HG03025 (cell line): ENCODE data around the gene ADI1.

Experiments used
- ATAC-seq: cut with Tn5 transposase; IDR thresholded peaks from one replicate; pipeline ENCODE4 v1.9.1; 2021; ENCODE audit warnings: mild to moderate bottlenecking, moderate library complexity; ENCODE audit not compliant: unreplicated experiment, low FRiP score

Gene ADI1

DNA sequence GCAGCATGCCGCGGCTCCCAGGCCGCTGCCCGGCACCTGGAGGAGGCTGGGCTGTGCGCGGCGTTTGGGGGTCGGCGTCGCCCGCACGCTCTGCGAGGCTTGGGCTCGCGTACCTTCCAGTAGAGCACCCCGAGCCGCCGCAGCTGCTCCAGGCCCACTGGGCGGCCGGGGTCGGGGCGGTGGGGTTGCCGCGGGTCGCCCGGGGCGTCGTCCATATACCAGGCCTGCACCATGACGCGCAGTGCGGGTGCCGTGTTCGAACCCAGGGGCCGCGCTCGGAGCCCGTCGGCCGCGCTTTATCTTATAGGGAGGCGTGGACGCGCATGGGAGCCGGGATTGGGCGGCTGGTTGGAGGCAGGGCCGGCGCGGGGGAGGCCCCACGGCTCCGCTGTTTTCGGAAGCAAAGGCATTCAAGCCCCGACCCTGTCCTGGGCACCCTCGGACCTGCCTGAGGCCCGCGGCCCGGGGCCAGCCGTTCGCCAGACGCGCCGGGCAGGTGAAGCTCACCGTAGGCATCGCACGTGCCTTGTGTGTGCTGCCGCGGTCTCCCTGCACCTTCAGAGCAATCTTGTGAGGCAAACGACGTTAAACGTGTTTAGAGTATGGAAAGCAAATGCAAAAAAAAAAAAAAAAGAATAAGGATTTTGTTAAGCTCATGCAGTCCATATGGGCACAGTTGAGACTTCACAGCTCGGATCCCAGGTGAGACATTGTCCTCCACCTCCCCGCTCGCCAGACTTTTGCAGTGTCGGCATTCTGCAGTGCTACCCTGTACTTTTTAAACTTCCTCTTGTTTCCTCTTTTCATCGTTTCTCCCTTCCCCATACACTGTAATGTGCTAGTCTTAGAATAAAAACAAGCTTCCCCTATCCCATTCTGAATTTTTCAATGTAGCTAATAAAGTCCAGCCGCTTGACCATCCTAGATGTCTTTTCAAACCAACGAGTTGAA, at the start of gene ADI1:
ADI1 (minus strand) TSS at position 277 of the 951 bp plus-strand sequence; CDS start at position 233, 44 bp downstream.
- peak; percentile 61 for ATAC-seq

DNA sequence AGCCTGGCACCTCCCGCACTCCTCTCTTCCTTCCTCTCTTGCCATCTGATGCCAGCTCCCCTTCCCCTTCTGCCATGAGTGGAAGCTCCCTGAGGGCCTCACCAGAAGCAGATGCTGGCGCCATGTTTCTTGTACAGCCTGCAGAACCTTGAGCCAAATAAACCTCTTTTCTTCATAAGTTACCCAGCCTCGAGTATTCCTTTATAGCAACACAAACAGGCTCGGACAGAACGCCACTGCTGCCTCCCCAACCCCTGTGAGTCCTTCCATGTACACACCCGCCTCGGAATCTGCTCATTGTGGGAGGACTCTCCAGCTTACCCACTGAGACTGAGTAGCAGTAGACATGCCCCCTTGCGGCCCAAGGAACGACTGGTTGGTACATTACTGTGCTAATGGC, 47.5 kb upstream of the ADI1 start:
- ATAC-seq = no peak

- ATAC-seq = no peak
These were observed 45.8 kb upstream of the ADI1 start for GRCh38 chr2:3565117-3565516.

- ATAC-seq = peak; percentile 55
These were observed 44.2 kb upstream of the ADI1 start for GRCh38 chr2:3563521-3563976.

DNA sequence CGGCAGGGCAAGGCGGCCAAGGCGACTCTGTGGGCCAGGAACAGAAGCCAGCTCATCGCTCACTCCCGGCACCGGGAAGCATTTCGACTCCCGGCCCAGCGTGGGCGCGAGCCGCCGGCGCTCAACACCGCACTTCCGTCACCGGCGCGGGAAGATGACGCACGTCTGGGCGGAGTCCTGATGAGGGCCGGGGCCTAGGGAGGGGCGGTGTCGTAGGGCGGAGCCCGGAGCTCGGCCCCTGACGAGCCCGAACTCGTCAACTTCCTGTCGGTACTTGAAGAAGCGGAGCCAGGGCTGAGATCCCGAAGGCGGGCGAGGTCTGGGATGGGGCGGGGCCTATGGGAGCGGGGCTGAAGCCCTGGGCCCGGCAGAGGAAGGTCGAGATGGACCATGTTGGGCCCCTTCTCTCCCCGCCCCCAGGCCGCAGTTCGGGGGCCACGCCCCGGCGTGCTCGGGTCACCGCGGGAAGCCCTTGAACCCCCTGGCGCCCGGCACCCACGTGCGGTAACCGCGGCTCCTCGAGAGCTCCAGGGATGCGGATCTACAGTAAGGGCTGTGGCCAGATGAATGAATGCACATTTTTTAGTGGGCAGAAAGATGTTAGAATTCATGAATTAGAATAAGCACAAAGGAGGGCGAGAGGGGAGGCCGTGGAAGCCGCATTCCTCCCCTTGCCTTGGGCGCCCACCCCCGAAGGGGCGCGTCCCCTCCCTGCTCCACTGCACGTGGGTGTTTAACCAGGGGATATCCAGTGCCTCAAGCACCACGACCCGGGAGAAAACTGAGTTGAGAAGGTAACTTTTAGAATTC, 39.1 kb upstream of the ADI1 start, which contains the start of gene RNASEH1:
RNASEH1 (minus strand) TSS at position 129 of the 810 bp plus-strand sequence; CDS start at position 56, 73 bp downstream.
- peak; percentile 92 for ATAC-seq

GRCh38 chr2:3557639-3558204, 38.4 kb upstream of the ADI1 start:
- peak; percentile 38 for ATAC-seq

GRCh38 chr2:3553946-3554345, 34.6 kb upstream of the ADI1 start:
- ATAC-seq = no peak

GRCh38 chr2:3547915-3548314, 28.6 kb upstream of the ADI1 start:
- ATAC-seq = no peak

- ATAC-seq = no peak
These were observed 26.6 kb upstream of the ADI1 start for GRCh38 chr2:3545788-3546478.

DNA sequence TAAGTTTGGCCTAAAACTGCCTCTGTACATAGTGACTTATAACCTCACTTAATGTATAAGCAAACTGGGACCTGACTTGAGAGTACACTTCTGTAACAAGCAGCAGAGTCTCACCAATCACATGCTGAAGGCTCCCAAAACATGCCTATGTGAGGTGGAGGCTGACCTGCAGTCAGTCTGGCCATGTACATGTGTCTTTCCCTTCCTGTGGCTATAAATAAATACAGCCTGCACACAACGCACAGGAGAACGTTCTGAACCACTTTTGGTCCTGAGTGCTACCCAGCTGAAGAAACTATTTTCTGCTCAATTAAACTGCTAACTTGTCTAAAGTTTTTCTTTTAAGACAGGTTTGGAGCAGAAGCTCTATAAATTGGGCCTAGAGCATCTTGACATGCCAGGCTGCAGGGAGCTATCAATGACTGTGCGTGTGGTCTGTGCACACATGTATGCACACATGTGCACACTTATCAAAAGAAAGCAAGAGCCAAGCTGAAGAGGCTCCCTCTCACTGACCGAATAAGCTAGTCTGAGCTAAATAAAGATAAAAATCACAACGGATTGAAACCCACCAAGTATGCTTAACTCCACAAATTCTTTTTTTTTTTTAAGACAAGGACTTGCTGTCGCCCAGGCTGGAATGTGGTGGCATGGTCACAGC, 23.8 kb upstream of the ADI1 start:
- no peak for ATAC-seq

- ATAC-seq = no peak
These were observed 22.8 kb upstream of the ADI1 start for GRCh38 chr2:3542107-3542506.

DNA sequence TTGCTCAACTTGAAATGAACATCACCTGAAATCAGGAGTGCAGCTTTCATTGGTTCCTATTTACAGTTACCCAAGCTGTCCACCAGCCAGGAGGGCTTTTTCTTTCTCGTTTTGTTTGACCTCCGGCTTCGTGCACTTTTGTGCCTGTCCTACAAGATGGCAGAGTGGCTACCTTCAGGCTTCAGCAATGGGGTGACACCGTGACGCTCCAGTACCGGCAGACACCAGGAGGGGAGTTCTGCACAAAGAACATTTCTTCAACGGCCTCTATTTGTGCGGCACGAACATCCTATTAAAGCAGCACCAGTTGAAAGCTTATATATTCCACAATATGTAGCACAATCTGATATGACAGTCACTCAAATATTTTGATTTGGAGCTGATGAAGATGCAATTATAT, 20.5 kb upstream of the ADI1 start:
- no peak for ATAC-seq

GRCh38 chr2:3536682-3537632, 17.6 kb upstream of the ADI1 start:
- no peak for ATAC-seq

- ATAC-seq = no peak
These were observed 16.7 kb upstream of the ADI1 start for GRCh38 chr2:3535794-3536681.

DNA sequence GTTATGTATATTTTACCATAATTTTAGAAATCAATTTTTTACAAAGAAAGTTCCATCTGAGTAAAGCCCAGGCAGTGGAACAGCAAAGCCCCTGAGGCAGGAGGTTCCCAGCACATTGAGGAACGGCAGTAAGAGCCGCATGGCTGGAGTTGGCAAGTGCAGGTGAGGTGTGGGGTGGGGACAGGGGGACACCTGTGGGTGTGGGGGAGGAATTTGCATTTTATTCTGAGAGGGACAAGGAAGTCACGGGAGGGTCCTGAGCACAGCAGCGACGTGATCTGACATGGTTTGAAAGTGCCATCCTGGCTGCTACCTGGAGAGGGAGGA, 16.1 kb upstream of the ADI1 start:
- ATAC-seq = no peak

DNA sequence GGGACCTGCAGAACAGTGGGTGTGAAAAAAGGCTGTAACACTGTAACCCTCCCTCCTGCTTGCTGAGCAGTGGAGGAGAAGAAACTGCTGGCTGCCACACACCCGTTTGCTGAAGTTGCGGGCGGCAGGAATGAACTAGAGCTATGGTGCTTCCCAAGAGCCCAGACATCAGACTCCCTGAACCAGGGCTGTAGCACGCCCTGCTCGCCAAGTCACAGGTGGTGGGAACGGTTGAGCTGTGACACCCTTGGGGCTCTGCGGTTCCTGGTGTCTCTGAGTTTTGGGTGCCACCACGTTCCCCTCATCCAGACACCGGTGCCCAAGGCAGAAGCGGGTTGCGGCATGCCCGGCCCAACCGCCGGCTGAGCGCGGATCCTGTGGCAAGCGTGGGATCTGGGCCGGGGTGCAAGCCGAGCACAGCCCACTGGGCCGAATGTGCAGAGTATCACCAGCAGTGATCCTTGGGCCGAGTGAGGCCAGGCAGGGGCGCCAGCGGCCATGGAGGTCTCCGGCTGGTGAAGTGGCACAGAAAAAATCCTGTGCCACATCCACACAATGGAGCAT, 15.0 kb upstream of the ADI1 start:
- ATAC-seq = no peak

GRCh38 chr2:3533836-3534235, 14.5 kb upstream of the ADI1 start:
- no peak for ATAC-seq
